NCI-H446 treated with DMSO at 0.1 percent for 48 hours (cell line): Measurements from ENCODE around the gene PHOX2B.
"Not testable (repeated sequence)": the region's sequence is repeated elsewhere in the genome, so short reads cannot be mapped to it uniquely, and the experiment has no call there.

Source experiments
- DNase-seq: peaks from one replicate; lab custom pipeline; 2025; lab: John Stamatoyannopoulos, UW

PHOX2B gene

DNA sequence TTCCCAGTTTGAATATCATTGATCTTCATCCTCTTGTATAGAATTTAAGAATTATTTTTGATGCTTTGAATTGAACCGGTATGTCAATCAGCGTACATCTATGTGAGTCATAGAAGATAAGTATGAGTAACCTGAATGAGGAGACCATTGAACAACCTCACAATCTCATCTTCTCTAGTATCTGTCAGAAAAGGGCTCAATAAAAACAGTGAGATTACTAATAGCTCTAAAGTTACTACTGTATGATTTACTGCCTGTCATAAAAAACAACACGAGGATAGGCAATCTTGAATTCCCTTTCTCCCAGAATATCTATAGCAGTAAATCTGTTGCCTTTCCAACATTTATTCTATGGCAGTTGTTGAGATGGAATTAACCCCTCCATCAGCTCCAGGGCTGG is 36.1 kb downstream of the PHOX2B start:
- no peak for DNase-seq

DNA sequence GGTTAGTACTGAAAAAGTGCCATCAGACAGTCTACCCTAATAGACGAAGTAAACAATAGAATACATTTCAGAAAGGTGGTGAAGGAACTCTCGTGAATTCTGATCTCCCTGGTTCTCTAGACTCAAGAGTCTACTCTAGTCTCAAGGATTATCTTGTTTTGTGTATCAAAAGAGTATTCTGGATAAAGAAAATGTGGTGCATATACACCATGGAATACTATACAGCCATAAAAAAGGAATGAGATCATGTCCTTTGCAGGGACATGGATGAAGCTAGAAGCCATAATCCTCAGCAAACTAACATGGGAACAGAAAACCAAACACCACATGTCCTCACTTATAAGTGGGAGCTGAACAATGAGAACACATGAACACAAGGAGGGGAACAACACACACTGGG is 36.9 kb downstream of the PHOX2B start:
- DNase-seq: not testable (repeated sequence)

DNA sequence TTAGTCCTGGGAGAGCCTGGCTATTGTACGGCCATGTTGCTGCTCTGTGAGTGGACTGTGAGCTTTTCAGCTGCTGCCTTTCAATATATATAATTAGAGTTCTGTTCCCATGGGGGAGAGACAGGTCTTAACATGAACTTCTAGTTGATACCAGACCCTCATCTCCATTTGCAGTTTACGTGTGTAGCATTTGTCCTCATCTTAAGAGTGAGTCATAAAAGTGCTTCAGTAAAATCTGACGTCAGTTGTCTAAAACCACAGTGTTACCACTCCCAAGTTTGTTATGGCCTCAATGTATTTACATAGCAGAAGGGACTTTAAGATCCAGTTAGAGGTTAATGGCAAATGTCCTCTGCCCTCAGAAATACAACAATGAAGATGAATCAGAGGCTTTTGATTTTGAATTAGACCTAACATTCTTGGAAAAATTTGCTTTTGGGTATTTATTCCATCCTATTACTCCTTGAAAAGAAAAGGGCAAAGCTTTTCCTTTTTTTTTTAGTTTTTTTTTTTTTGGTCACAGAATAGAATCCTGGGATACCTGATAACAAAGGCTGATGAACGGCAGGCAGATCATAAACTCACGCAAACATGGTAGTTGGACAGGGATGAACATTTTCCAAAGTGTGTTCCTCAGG is 38.6 kb downstream of the PHOX2B start:
- DNase-seq: no peak

DNA sequence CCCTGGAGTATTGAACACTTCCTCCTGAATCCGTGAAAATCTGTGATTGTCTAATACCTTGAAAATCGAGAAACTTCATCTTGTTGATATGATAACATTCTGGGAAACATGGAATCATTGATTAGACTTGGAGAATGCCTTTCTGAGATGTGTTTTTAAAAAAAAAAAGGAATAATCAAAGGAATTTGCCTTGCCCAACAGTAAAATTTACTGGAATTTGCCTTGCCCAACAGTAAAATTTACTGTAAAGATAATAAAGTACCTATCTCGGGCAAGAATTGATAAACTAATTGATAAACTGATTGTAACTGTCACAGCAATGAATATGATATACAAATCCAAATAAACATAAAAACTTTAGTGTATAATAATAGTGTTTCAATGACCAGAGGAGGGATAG is 44.7 kb downstream of the PHOX2B start:
- DNase-seq: no peak

DNA sequence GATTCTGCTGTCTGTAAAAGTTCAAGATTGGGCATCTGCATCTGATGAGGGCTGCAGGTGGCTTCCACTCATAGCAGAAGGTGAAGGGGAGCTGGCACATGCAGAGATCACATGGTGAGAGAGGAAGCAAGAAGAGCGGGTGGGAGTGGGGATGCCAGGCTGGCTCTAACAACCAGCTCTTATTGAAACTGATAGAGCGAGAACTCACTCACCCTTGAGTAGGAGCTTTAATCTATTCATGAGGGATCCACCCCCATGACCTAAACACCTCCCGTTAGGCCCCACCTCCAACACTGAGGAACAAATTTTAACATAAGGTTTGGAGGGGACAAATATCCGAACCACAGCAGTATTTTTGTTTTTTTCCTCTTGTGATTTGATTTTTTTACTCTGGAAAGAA is 45.8 kb downstream of the PHOX2B start:
- DNase-seq: no peak

DNA sequence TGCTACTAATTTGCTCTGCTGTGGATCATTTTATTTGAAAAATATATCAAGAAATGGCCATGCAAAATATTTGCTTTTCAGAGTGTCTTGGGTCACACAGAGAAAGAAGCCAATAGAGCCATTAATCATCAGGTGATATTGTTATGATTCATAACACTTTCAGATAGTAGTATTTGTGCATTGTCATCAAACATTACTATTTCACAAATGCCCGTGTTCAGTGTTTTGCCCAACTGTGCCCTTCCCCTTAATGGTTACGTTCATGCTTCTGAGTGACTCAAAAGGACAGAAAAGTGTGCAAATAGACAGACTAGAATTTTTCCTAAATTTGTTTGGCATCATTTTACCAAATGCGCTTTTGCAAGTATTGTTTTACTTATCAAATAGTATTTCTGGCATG is 46.5 kb downstream of the PHOX2B start:
- DNase-seq: no peak

DNA sequence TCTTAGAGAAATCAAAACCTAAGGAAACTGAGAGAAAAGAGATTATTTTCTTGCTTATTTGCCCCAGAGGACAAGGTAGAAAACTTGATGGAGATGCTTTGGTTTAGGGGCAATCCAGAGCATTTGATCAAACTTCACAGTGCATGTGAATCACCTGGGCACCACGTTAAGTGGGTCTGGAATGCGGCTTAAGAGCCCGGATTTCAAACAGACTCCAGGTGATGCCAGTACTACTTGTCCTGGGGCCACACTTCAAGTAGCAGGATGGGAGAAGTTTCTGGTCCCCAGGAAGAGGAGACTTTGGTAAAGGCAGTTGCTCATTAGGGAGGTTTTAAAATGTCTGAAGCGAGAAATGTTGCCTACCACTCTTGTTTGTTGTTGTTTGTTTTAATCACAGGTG is 51.8 kb downstream of the PHOX2B start:
- no peak for DNase-seq

DNA sequence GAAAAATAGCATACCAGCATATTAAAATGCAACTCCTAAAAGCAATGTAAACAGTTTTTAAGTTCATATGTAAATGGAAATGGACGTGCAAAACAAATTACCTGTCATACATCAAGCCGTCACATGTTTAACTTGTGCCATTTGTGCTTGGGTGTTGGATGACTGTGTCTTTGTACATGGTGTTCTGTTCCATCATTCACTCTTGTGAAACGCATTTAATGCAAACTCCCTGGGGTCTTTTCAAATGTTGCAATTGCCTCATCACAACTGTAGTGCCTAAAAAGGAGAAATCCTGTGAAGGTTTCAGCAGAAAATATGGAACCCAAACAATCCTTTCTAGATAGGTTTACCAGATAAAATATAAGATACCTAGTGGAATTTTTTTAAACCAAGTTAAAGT is 52.4 kb downstream of the PHOX2B start:
- no peak for DNase-seq
